ENCODE measurements around the gene TMEM134. TPM values are rescaled to one million over a fixed set of nuclear protein-coding genes. Genes with fewer than 3 reads are reported as not detected.
A peak's percentile ranks its signal among the peaks of the same experiment; 100 is the strongest.

The TMEM134 gene
- total and polyA plus RNA-seq, 9 of the 15 experiments (the other 6 are each of a cell fraction or from before 2014, with no cell fraction given), result 0.63 to 48.4 (median 10.7) TPM

DNA sequence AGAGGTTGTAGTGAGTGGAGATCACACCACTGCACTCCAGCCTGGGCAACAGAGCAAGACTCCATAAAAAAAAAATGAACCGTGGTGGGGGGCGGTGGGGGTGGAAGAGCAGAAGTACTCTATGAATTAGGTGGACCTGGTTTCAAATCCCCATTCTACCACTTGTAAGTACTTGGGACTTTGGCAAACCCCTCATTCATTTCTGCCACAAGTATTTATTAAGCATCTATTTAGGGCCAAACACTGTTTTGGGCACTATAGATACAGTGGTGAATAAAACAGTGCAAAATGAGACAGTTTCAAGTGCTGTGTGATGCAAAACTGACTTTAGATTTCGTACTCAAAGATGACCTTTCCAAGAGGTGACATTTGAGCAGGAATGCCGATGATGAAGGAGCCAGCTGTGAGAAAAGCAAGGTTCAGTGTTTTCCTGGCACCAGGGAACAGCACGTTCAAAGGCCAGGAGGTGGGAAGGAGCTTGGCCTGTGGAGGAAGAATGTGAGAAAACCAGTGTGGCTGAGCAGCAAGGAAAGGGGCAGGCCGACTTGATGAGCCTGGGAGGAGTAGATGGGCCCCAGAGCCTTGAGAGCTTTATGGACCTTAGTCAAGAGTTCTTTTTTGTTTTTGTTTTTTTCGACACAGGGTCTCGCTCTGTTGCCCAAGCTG, 1.4 kb upstream of the TMEM134 start:
- no peak overlapping the region for H3K4me2 ChIP-seq (ENCODE audit: insufficient read depth, low read length)
- in situ Hi-C loops (cut with MboI), result no loop called here
- H3K4me1 ChIP-seq (replicated peaks in 1 of 2; ENCODE audit: control insufficient read depth in 2 of 2, insufficient read depth in 2 of 2, low read length in 2 of 2), result peaks cover 6 to 29% of the 10 kb centered on the region in 2 experiments; a peak in 4 of 5 replicates
- peak overlapping the region; percentile 60; the same call in 1 of the 2 replicates for H2AFZ ChIP-seq (ENCODE audit: low read depth, low read length)
- no TSS peak for BruUV-seq (replicated peaks)
- no peak overlapping the region for H3K27ac ChIP-seq (ENCODE audit: extremely low read depth, low read depth, low read length)
- ChIA-PET POLR2A (interaction anchor here (1.0 kb wide), 1 partner anchor 90 kb away, joined by 3 read pairs; no protein-coding TSS in a partner anchor), CTCF (ENCODE audit: low intra/inter-chr PET ratio) (no interaction called here)
- peaks cover 4% of the 10 kb centered on the region; the same call in 2 of the 3 replicates for H3K79me2 ChIP-seq (ENCODE audit: control insufficient read depth, insufficient read depth, low read length)
- no peak overlapping the region for H3K4me3 ChIP-seq
- TF ChIP-seq MGA (IDR thresholded peaks at IDR 0.05) (no peak), ZNF121 (CRISPR knock-in tag; conservative IDR thresholded peaks at IDR 0.05) (0 out of 2 replicates have a peak, but pooled peaks have one; percentile 1)
- no peak for DNase-seq (ENCODE audit: extremely low read depth in 1 of 4, low spot score in 3 of 4)
- H3K9ac ChIP-seq (ENCODE audit: insufficient read depth in 1 of 2, low read depth in 2 of 2, low read length in 2 of 2), result no peak overlapping the region
- no peaks in the 10 kb centered on the region for H3K9me3 ChIP-seq (replicated peaks; ENCODE audit: control insufficient read depth, insufficient read depth, low read depth, low read length)
- no peak for ATAC-seq
- 78% methylated on average over 8 of the region's 8 CpGs for WGBS (ENCODE audit: insufficient coverage, low coverage, missing lambda C conversion rate)
- no peaks in the 10 kb centered on the region for H3K27me3 ChIP-seq (ENCODE audit: control insufficient read depth in 2 of 2, insufficient read depth in 2 of 2, low read length in 2 of 2)
- H3K36me3 ChIP-seq (ENCODE audit: control insufficient read depth, insufficient read depth, low read length), result no peaks in the 10 kb centered on the region
- no peaks in the 10 kb centered on the region for H3K9me1 ChIP-seq (ENCODE audit: control insufficient read depth, insufficient read depth, low read length)
- H4K20me1 ChIP-seq (replicated peaks; ENCODE audit: control insufficient read depth, insufficient read depth, low read length), result no peaks in the 10 kb centered on the region
- intact Hi-C loops (cut with micrococcal nuclease), result loop anchor here (5.0 kb wide), 1 partner anchor 37 kb away; the partner anchor contains the start of genes CDK2AP2 and PITPNM1
- FAIRE-seq, result peak; percentile 15

Data from K562 (cell line).